ENCODE data around the gene RGL2.

DNA sequence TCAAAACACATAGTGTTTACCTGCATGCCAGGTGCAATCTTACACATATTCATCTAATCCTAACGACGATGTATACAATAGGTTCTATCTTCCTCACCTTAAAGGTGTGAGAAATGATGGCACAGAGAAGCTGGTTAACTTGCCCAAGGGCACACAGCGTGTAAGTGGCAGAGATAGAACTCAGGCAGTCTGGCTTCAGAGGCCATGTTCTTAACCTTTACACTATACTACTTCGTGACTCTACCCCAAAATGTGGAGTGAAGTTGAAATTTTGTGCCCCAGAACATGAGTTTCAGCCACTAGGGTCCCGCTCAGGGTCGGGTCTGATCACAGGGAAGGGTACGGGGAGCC, 27.6 kb downstream of the RGL2 start:
- TF ChIP-seq, protein P1, sequence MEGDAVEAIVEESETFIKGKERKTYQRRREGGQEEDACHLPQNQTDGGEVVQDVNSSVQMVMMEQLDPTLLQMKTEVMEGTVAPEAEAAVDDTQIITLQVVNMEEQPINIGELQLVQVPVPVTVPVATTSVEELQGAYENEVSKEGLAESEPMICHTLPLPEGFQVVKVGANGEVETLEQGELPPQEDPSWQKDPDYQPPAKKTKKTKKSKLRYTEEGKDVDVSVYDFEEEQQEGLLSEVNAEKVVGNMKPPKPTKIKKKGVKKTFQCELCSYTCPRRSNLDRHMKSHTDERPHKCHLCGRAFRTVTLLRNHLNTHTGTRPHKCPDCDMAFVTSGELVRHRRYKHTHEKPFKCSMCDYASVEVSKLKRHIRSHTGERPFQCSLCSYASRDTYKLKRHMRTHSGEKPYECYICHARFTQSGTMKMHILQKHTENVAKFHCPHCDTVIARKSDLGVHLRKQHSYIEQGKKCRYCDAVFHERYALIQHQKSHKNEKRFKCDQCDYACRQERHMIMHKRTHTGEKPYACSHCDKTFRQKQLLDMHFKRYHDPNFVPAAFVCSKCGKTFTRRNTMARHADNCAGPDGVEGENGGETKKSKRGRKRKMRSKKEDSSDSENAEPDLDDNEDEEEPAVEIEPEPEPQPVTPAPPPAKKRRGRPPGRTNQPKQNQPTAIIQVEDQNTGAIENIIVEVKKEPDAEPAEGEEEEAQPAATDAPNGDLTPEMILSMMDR (IDR thresholded peaks at IDR 0.05), result no peak
- no peak for TF ChIP-seq POLR2A (IDR thresholded peaks at IDR 0.05; ENCODE audit: low read depth)

Measured in esophagus muscularis mucosa (tissue), 3 donors.